Peyer's patch (tissue), 4 donors: ENCODE measurements around the gene PGGHG. TPM values are rescaled to one million over a fixed set of nuclear protein-coding genes. Genes with fewer than 3 reads are reported as not detected.
"Not testable (repeated sequence)": the region's sequence is repeated elsewhere in the genome, so short reads cannot be mapped to it uniquely, and the experiment has no call there.

ENCODE experiments used
- DNase-seq, 3 donors: peaks; one replicate each; pipeline ENCODE4 v3.0.0-alpha.2; 2017 to 2019
- H3K27ac ChIP-seq, 4 donors: fragments of 200-600 bp; sonication (generic); one replicate each; pipeline ENCODE4 v1.5.1; 2016 to 2019
- H3K27me3 ChIP-seq, 2 donors: fragments of 200-600 bp; sonication (generic); one replicate each; pipeline ENCODE4 v1.5.1; 2019
- H3K36me3 ChIP-seq, 3 donors: fragments of 200-600 bp; sonication (generic); one replicate each; pipeline ENCODE4 v1.5.1; 2016 to 2019
- H3K4me1 ChIP-seq, 4 donors: fragments of 200-600 bp; sonication (generic); one replicate each; pipeline ENCODE4 v1.5.1; 2016 to 2019
- H3K4me3 ChIP-seq, 4 donors: fragments of 200-600 bp; sonication (generic); 1 replicate in 3 of 4; 2 replicates in 1 of 4; pipeline ENCODE4 v1.5.1; 2016 to 2019; ENCODE audit warnings: mild to moderate bottlenecking in 1 of 4
- H3K9me3 ChIP-seq, 4 donors: fragments of 200-600 bp; sonication (generic); one replicate each; pipeline ENCODE4 v1.5.1; 2016 to 2019; ENCODE audit warnings: mild to moderate bottlenecking in 1 of 4
- CTCF ChIP-seq, 6 experiments: fragments of 450-650 bp in 4 of 6; fragments of 200-600 bp in 2 of 6; sonication (generic) in 1 of 6; IDR thresholded peaks; one replicate each; pipeline ENCODE4 v1.5.1; 2017 to 2019; ENCODE audit warnings: antibody characterized with exemption in 6 of 6, mild to moderate bottlenecking in 3 of 6, moderate library complexity in 1 of 6
- POLR2A ChIP-seq, 2 donors: fragments of 450-650 bp; IDR thresholded peaks; one replicate each; pipeline ENCODE4 v1.5.1; 2017; ENCODE audit warnings: antibody characterized with exemption in 2 of 2, mild to moderate bottlenecking in 2 of 2, moderate library complexity in 2 of 2
- total RNA-seq, 4 donors: library from RNA; depleted of rRNA; stranded (reverse); fragments of >200 nt; gene quantifications; one replicate each; pipeline ENCODE4 v1.1.0, GENCODE V29; 2016

The PGGHG gene
- total RNA-seq, 4 donors from 2014 or later, result 94.2 to 385 (median 317) TPM

GRCh38 chr11:331358-332060 lies 42.6 kb downstream of the PGGHG start:
- Histone ChIP-seq H3K4me1 (peaks cover 4 to 29% (median 16%) of the 10 kb centered on the region in 4 donors), H3K27me3 (no peaks in the 10 kb centered on the region), H3K9me3 (no peaks in the 10 kb centered on the region), H3K36me3 (no peaks in the 10 kb centered on the region), H3K4me3 (peak overlapping the region in 1 of 4 donors; percentile 10), H3K27ac (peak overlapping the region in 1 of 4 donors; percentile 56)
- TF ChIP-seq CTCF (IDR thresholded peaks at IDR 0.05) (no peak), POLR2A (IDR thresholded peaks at IDR 0.05) (no peak)
- DNase-seq, result no peak

- no peaks in the 10 kb centered on the region for H3K27me3 ChIP-seq
- H3K4me1 ChIP-seq, result peaks cover 0 to 16% (median 10%) of the 10 kb centered on the region in 4 donors
- TF ChIP-seq CTCF (IDR thresholded peaks at IDR 0.05), result no peak
- no peak for TF ChIP-seq POLR2A (IDR thresholded peaks at IDR 0.05)
- no peaks in the 10 kb centered on the region for H3K9me3 ChIP-seq
- H3K36me3 ChIP-seq, result no peaks in the 10 kb centered on the region
- no peak overlapping the region for H3K4me3 ChIP-seq
- H3K27ac ChIP-seq, result no peak overlapping the region
- no peak for DNase-seq
Measured at GRCh38 chr11:332651-333480, 43.9 kb downstream of the PGGHG start.

GRCh38 chr11:333616-334263 lies 44.8 kb downstream of the PGGHG start:
- not testable (repeated sequence) for H3K4me3 ChIP-seq, H3K9me3 ChIP-seq, H3K36me3 ChIP-seq, DNase-seq, H3K27ac ChIP-seq, H3K27me3 ChIP-seq
- H3K4me1 ChIP-seq, result peaks cover 0 to 13% (median 10%) of the 10 kb centered on the region in 4 donors

GRCh38 chr11:334264-334994 lies 45.5 kb downstream of the PGGHG start:
- Histone ChIP-seq H3K9me3 (no peaks in the 10 kb centered on the region), H3K4me3 (no peak overlapping the region), H3K4me1 (peaks cover 0 to 13% (median 10%) of the 10 kb centered on the region in 4 donors), H3K27me3 (no peaks in the 10 kb centered on the region), H3K27ac (no peak overlapping the region), H3K36me3 (no peaks in the 10 kb centered on the region)
- TF ChIP-seq POLR2A (IDR thresholded peaks at IDR 0.05) (no peak), CTCF (IDR thresholded peaks at IDR 0.05) (no peak)
- peak in 1 of 3 donors; percentile 22 for DNase-seq

- no peaks in the 10 kb centered on the region for H3K27me3 ChIP-seq
- no peaks in the 10 kb centered on the region for H3K36me3 ChIP-seq
- H3K4me3 ChIP-seq, result no peak overlapping the region
- H3K4me1 ChIP-seq, result peaks cover 0 to 12% (median 6%) of the 10 kb centered on the region in 4 donors
- DNase-seq, result peak in 1 of 3 donors; percentile 50
- H3K27ac ChIP-seq, result peak overlapping the region in 3 of 4 donors; percentile 20 to 69 (median 68)
- no peaks in the 10 kb centered on the region for H3K9me3 ChIP-seq
- TF ChIP-seq CTCF (IDR thresholded peaks at IDR 0.05), result no peak
- TF ChIP-seq POLR2A (IDR thresholded peaks at IDR 0.05), result no peak
Measured at GRCh38 chr11:335779-336658, 47.1 kb downstream of the PGGHG start.
